ENCODE data around the gene TRIM34. TPM values are rescaled to one million over a fixed set of nuclear protein-coding genes. Genes with fewer than 3 reads are reported as not detected.
"Not testable (repeated sequence)": the region's sequence is repeated elsewhere in the genome, so short reads cannot be mapped to it uniquely, and the experiment has no call there.

The TRIM34 gene
- total and polyA plus RNA-seq, 2 of the 8 experiments (the other 6 are each of a cell fraction or from before 2014, with no cell fraction given) = 0.76 to 5.8 TPM

DNA sequence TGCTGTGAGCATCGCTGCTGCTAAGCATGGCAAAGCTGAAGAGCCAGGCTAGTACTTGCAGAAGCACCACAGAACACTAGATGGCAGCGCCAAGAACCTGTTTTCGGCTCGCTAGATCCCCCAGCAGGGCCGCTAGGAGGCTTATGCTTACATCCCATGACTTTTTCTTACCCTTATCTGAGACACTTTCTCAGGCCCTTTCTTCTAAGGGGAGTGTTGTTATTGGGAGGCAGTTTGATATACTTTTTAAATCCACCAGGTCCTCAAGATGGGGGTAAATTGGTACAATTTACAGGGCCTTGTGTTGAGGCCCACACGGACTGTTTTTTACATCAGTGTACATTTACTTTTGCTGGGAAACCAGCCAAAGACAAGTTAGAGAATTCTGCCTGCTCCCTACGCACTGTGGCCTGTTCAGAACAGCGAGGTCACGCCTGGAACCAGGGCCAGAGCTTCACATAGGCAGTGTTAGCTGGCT lies 24.4 kb upstream of the TRIM34 start (continued):
- TF ChIP-seq, protein P1, sequence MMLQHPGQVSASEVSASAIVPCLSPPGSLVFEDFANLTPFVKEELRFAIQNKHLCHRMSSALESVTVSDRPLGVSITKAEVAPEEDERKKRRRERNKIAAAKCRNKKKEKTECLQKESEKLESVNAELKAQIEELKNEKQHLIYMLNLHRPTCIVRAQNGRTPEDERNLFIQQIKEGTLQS (IDR thresholded peaks at IDR 0.05; ENCODE audit: insufficient read depth, low read depth, low read length) = no peak
- TF ChIP-seq RAD21 (IDR thresholded peaks at IDR 0.05 in 1 of 2, conservative IDR thresholded peaks at IDR 0.05 in 1 of 2; ENCODE audit: low read depth in 2 of 2, low read length in 2 of 2) = peak; percentile 67 to 77

DNA sequence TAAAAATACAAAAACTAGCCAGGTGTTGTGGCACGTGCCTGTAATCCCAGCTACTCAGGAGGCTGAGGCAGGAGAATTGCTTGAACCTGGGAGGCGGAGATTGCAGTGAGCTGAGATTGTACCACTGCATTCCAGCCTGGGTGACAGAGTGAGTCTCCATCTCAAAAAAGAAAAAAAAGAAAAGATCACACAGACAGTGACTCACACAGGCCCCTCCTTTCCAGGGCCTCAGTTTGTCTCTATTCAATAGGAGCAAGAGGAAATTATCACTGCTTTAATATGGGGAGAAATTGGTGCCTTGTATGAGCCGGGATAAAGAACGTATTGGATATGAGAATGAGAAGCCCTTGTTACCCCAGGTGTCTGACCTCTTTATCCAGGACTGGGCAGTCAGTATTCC lies 22.0 kb upstream of the TRIM34 start:
- H3K9ac ChIP-seq (replicated peaks in 1 of 4; ENCODE audit: extremely low read depth in 1 of 4, low read depth in 3 of 4, low read length in 3 of 4); POLR2A ChIA-PET (ENCODE audit: partially characterized antibody); H4K5ac ChIP-seq (ENCODE audit: insufficient read length, low read depth, low read length); H2AFZ ChIP-seq (ENCODE audit: low read length); H3K23me2 ChIP-seq (ENCODE audit: low read depth, low read length); H3K27me3 ChIP-seq (replicated peaks in 1 of 4; ENCODE audit: control insufficient read depth in 3 of 4, extremely low read depth in 1 of 4, insufficient read depth in 3 of 4, low read length in 3 of 4); H3K27ac ChIP-seq (ENCODE audit: low read depth, low read length); H4K20me1 ChIP-seq (replicated peaks in 1 of 2; ENCODE audit: control insufficient read depth in 1 of 2, insufficient read depth in 2 of 2, low read length in 2 of 2); H2BK5ac ChIP-seq (ENCODE audit: low read depth, low read length); H2AK5ac ChIP-seq (ENCODE audit: low read depth, low read length); H2BK120ac ChIP-seq (replicated peaks; ENCODE audit: low read depth, low read length); H3K9me3 ChIP-seq (ENCODE audit: insufficient read depth in 2 of 2, low read depth in 1 of 2, low read length in 1 of 2); H4K91ac ChIP-seq (replicated peaks; ENCODE audit: insufficient read length, low read length); H3K23ac ChIP-seq (ENCODE audit: insufficient read length); FAIRE-seq; DNase-seq (ENCODE audit: low read depth in 1 of 2, low spot score in 2 of 2); H2BK20ac ChIP-seq (ENCODE audit: low read length); H3K4me1 ChIP-seq (replicated peaks in 1 of 4; ENCODE audit: control insufficient read depth in 3 of 4, insufficient read depth in 4 of 4, low read length in 3 of 4); H2BK15ac ChIP-seq (ENCODE audit: low read length); H2BK12ac ChIP-seq (ENCODE audit: low read depth, low read length); H4K8ac ChIP-seq (ENCODE audit: extremely low read depth, insufficient read depth, low read length); H3K14ac ChIP-seq (ENCODE audit: insufficient read length); H3K18ac ChIP-seq (ENCODE audit: extremely low read depth, low read length); H3K4ac ChIP-seq (replicated peaks; ENCODE audit: insufficient read length, low read depth, low read length); H3K4me3 ChIP-seq (ENCODE audit: extremely low read depth in 1 of 4, insufficient read depth in 2 of 4, low read depth in 3 of 4, low read length in 4 of 4); H3K56ac ChIP-seq (replicated peaks; ENCODE audit: insufficient read length, low read depth, low read length); H3K4me2 ChIP-seq (ENCODE audit: insufficient read depth in 1 of 2, low read depth in 2 of 2, low read length in 2 of 2); H3K79me1 ChIP-seq (ENCODE audit: low read depth, low read length): not testable (repeated sequence)
- CTCF ChIA-PET (ENCODE audit: partially characterized antibody) = interaction anchor here (1.0 to 6.8 kb wide), 5 partner anchors 9 to 117 kb away, joined by 3 to 71 read pairs (median 3); no protein-coding TSS in a partner anchor
- peaks cover 0 to 28% (median 22%) of the 10 kb centered on the region in 4 experiments; a peak in 7 of 8 replicates for H3K36me3 ChIP-seq (ENCODE audit: control insufficient read depth in 2 of 4, insufficient read depth in 4 of 4, low read length in 3 of 4)
- 96% methylated on average over 4 of the region's 4 CpGs; no CpG with 5 or more reads in 1 of the 2 experiments for WGBS, 2 experiments (ENCODE audit: extremely low coverage in 1 of 2, insufficient coverage in 1 of 2, insufficient read length in 1 of 2, insufficient replicate concordance in 2 of 2, low coverage in 1 of 2, low lambda C conversion rate in 2 of 2, missing lambda C conversion rate in 1 of 2)
- H3K79me2 ChIP-seq (ENCODE audit: control insufficient read depth in 1 of 2, insufficient read depth in 2 of 2, low read length in 2 of 2) = peaks cover 3 to 33% of the 10 kb centered on the region in 2 experiments; a peak in 3 of 4 replicates
